GM12878 (cell line): ENCODE measurements around the gene CWC27. TPM values are rescaled to one million over a fixed set of nuclear protein-coding genes. Genes with fewer than 3 reads are reported as not detected.

Source experiments
- ATAC-seq: fragments of 200-7000 bp; cut with Tn5 transposase; 3 replicates; pipeline ENCODE4 v1.9.1; 2020; ENCODE audit warnings: mild to moderate bottlenecking, moderate library complexity
- BruUV-seq: library from RNA; stranded (reverse); fragments of 400-500 nt; replicated peaks from 2 replicates; lab custom pipeline; 2021; lab: Mats Ljungman, UMichigan
- CTCF ChIA-PET: fragments of 300-600 bp; sonication (Branson Sonifier 250); formaldehyde crosslinking; extraction: SDS; loops from one replicate; lab custom pipeline; 2021; ENCODE audit warnings: inconsistent platforms; lab: Yijun Ruan, JAX
- POLR2A ChIA-PET: fragments of 350-600 bp; formaldehyde crosslinking; extraction: SDS; loops from one replicate; lab custom pipeline; 2021; ENCODE audit warnings: inconsistent platforms; lab: Charles Lee
- RAD21 ChIA-PET: fragments of 300-600 bp; sonication (Branson Sonifier 250); formaldehyde crosslinking; loops from one replicate; lab custom pipeline; 2023; ENCODE audit warnings: antibody characterized with exemption; ENCODE audit not compliant: unreplicated experiment; lab: Charles Lee
- SMC1A ChIA-PET: fragments of 300-600 bp; sonication (Branson Sonifier 250); formaldehyde crosslinking; loops from one replicate; lab custom pipeline; 2023; ENCODE audit not compliant: unreplicated experiment, uncharacterized antibody; lab: Charles Lee
- DNase-seq: peaks from one replicate; pipeline ENCODE4 v3.0.0-alpha.2; 2011; ENCODE audit warnings: low read depth, low spot score
- FAIRE-seq: peaks from 3 replicates; lab custom pipeline; 2011; peaks lifted over from hg19 to GRCh38; lab: Jason Lieb, UNC
- H2AFZ ChIP-seq: 2 replicates; pipeline ENCODE4 v1.6.0; 2011; ENCODE audit warnings: low read depth, low read length, control low read depth; ENCODE audit not compliant: control insufficient read depth
- H3K27ac ChIP-seq: 2 replicates; pipeline ENCODE4 v1.5.1; 2011; ENCODE audit warnings: control low read depth; ENCODE audit not compliant: control insufficient read depth, insufficient read depth
- H3K27me3 ChIP-seq, 2 experiments: replicated peaks in 1 of 2; 2 replicates each; pipeline versions ENCODE4 v1.6.0 to v1.6.1; 2011; ENCODE audit warnings: low read length in 1 of 2; ENCODE audit not compliant: control insufficient read depth in 2 of 2, insufficient read depth in 2 of 2
- H3K36me3 ChIP-seq, 2 experiments: 2 replicates each; pipeline ENCODE4 v1.5.1; 2011; ENCODE audit warnings: low read length in 1 of 2; ENCODE audit not compliant: control insufficient read depth in 2 of 2, insufficient read depth in 2 of 2
- H3K4me1 ChIP-seq: 2 replicates; pipeline ENCODE4 v1.6.1; 2011; ENCODE audit warnings: mild to moderate bottlenecking, low read length, moderate library complexity, mixed read lengths; ENCODE audit not compliant: control insufficient read depth, insufficient read depth
- H3K4me2 ChIP-seq: 2 replicates; pipeline ENCODE4 v1.6.0; 2011; ENCODE audit warnings: control low read depth; ENCODE audit not compliant: control insufficient read depth, insufficient read depth
- H3K4me3 ChIP-seq: fragments of 200-600 bp; sonication (generic); 2 replicates; pipeline ENCODE4 v1.5.1; 2016
- H3K79me2 ChIP-seq: 2 replicates; pipeline ENCODE4 v1.6.0; 2011; ENCODE audit warnings: low read length; ENCODE audit not compliant: control insufficient read depth, insufficient read depth
- H3K9ac ChIP-seq: 2 replicates; pipeline ENCODE4 v1.8.0; 2011; ENCODE audit warnings: low read length, control low read depth, mixed read lengths; ENCODE audit not compliant: control insufficient read depth, insufficient read depth
- H3K9me3 ChIP-seq: replicated peaks from 3 replicates; pipeline ENCODE4 v1.5.1; 2011; ENCODE audit warnings: mild to moderate bottlenecking, low read length; ENCODE audit not compliant: control insufficient read depth, insufficient read depth
- H4K20me1 ChIP-seq: 2 replicates; pipeline ENCODE4 v1.6.0; 2011; ENCODE audit not compliant: control insufficient read depth, insufficient read depth
- ATF2 ChIP-seq: IDR thresholded peaks from 2 replicates; pipeline ENCODE4 v1.6.1; 2012; ENCODE audit warnings: low read length, inconsistent platforms
- BMI1 ChIP-seq: fragments of 450-650 bp; IDR thresholded peaks from 2 replicates; pipeline ENCODE4 v1.6.1; 2016; ENCODE audit warnings: mild to moderate bottlenecking, moderate library complexity, borderline replicate concordance
- CEBPB ChIP-seq, 2 experiments: fragments of 150-350 bp in 1 of 2; IDR thresholded peaks; 2 replicates each; pipeline ENCODE4 v1.6.1; 2012 to 2014; ENCODE audit warnings: low read depth in 2 of 2, low read length in 2 of 2, borderline replicate concordance in 1 of 2, inconsistent platforms in 1 of 2
- EP300 ChIP-seq, 2 experiments: fragments of 150-350 bp in 1 of 2; IDR thresholded peaks; 2 replicates each; pipeline ENCODE4 v1.6.1; 2011 to 2012; ENCODE audit warnings: low read depth in 2 of 2, low read length in 2 of 2, borderline replicate concordance in 1 of 2, improper control_type of control experiment in 1 of 2, inconsistent platforms in 1 of 2; ENCODE audit not compliant: control insufficient read depth in 1 of 2
- ESRRA ChIP-seq: IDR thresholded peaks from 2 replicates; pipeline ENCODE4 v1.6.1; 2012; ENCODE audit warnings: mild to moderate bottlenecking, low read length, improper control_type of control experiment
- FOS ChIP-seq: IDR thresholded peaks from 3 replicates; pipeline ENCODE4 v1.6.1; 2011; ENCODE audit warnings: borderline replicate concordance; ENCODE audit not compliant: insufficient read length; ENCODE audit errors: extremely low read depth
- GABPA ChIP-seq: IDR thresholded peaks from 2 replicates; pipeline ENCODE4 v1.6.1; 2014; ENCODE audit warnings: antibody characterized with exemption, low read depth, mild to moderate bottlenecking, inconsistent platforms
- MTA3 ChIP-seq: IDR thresholded peaks from 2 replicates; pipeline ENCODE4 v1.6.1; 2012; ENCODE audit warnings: low read length, inconsistent platforms, borderline replicate concordance
- NFYA ChIP-seq: IDR thresholded peaks from 2 replicates; pipeline ENCODE4 v1.6.1; 2011; ENCODE audit warnings: low read depth, mild to moderate bottlenecking, low read length, improper control_type of control experiment, borderline replicate concordance
- NR2C1 ChIP-seq: fragments of 450-650 bp; IDR thresholded peaks from 2 replicates; pipeline ENCODE4 v1.6.1; 2017; ENCODE audit warnings: antibody characterized with exemption, mild to moderate bottlenecking, moderate library complexity
- RAD51 ChIP-seq: fragments of 450-650 bp; IDR thresholded peaks from 2 replicates; pipeline ENCODE4 v1.6.1; 2016; ENCODE audit warnings: moderate library complexity, mild to moderate bottlenecking, inconsistent platforms
- STAT3 ChIP-seq: IDR thresholded peaks from 2 replicates; pipeline ENCODE4 v1.6.1; 2011; ENCODE audit warnings: low read depth, low read length, improper control_type of control experiment
- TARDBP ChIP-seq: IDR thresholded peaks from 2 replicates; pipeline ENCODE4 v1.6.1; 2016; ENCODE audit warnings: borderline replicate concordance
- WRNIP1 ChIP-seq: IDR thresholded peaks from 2 replicates; pipeline ENCODE4 v1.6.1; 2011; ENCODE audit warnings: low read depth, low read length, improper control_type of control experiment, borderline replicate concordance
- ZZZ3 ChIP-seq: IDR thresholded peaks from 2 replicates; pipeline ENCODE4 v1.6.1; 2011; ENCODE audit warnings: low read depth; ENCODE audit not compliant: control insufficient read depth, insufficient read length
- WGBS: methylation state at CpG from one replicate; pipeline ENCODE4 v1.1.6; 2016; ENCODE audit warnings: low lambda C conversion rate; ENCODE audit not compliant: insufficient replicate concordance, insufficient coverage; ENCODE audit errors: missing lambda C conversion rate; 5-methylcytosine and 5-hydroxymethylcytosine counted together
- in situ Hi-C: fragments of 300-500 bp; cut with MboI; formaldehyde crosslinking; loops from 9 replicates; pipeline ENCODE4 v1.14.3; 2018; ENCODE audit warnings: mixed read lengths
- intact Hi-C: fragments of 100-400 bp; cut with micrococcal nuclease; formaldehyde crosslinking; loops from one replicate; pipeline ENCODE4 v1.14.2; 2022; ENCODE audit not compliant: unreplicated experiment
- polyA plus RNA-seq, 11 experiments: library from polyadenylated mRNA; depleted of rRNA in 4 of 11; unstranded in 6 of 11; stranded (reverse) in 5 of 11; fragments of >200 nt; fragmentation: Nextera tagmentation in 4 of 11; fragmentation: Illumina TruSeq in 1 of 11; extraction: Ambion mirVana in 4 of 11; extraction: Trizol in 1 of 11; gene quantifications; 1 replicate in 1 of 11; 2 replicates in 10 of 11; pipeline versions ENCODE4 v1.2.1 to v1.2.3, GENCODE V29; 2011 to 2016; ENCODE audit warnings: inconsistent platforms in 2 of 11, missing spikeins in 2 of 11, low read depth in 1 of 11
- total RNA-seq, 4 experiments: library from RNA; depleted of rRNA in 3 of 4; stranded (reverse); fragments of >200 nt in 3 of 4; fragmentation: Illumina TruSeq in 1 of 4; extraction: Trizol in 1 of 4; gene quantifications; 2 replicates each; pipeline versions ENCODE4 v1.2.1 to v1.2.3, GENCODE V29; 2013 to 2021

Gene CWC27
- total and polyA plus RNA-seq, 10 of the 15 experiments (the other 5 are each of a cell fraction or from before 2014, with no cell fraction given) = 21.7 to 61.9 (median 47.0) TPM

- TF ChIP-seq EP300 (IDR thresholded peaks at IDR 0.05; ENCODE audit: borderline replicate concordance in 1 of 2, control insufficient read depth in 1 of 2, low read depth in 2 of 2, low read length in 2 of 2) (no peak), NR2C1 (no peak)
- TF ChIP-seq, all 136 proteins: peak for 0
Measured at GRCh38 chr5:65012301-65012892, 243.7 kb downstream of the CWC27 start (continued).

- no peak overlapping the region for H3K4me3 ChIP-seq
- ATAC-seq = no peak
- H3K4me2 ChIP-seq = no peak overlapping the region
- in situ Hi-C loops = no loop called here
- ChIA-PET CTCF (interaction anchor here (1.1 kb wide), 2 partner anchors 34 to 468 kb away, joined by 3 read pairs; no protein-coding TSS in a partner anchor), POLR2A (interaction anchor here (1.1 kb wide), 1 partner anchor 9 kb away, joined by 3 read pairs; no protein-coding TSS in a partner anchor), RAD21 (no interaction called here), SMC1A (interaction anchor here (0.6 to 1.6 kb wide), 6 partner anchors 13 to 231 kb away, joined by 3 to 7 read pairs (median 4); no protein-coding TSS in a partner anchor)
- FAIRE-seq = no peak
- no peaks in the 10 kb centered on the region for H4K20me1 ChIP-seq
- H3K9me3 ChIP-seq = no peaks in the 10 kb centered on the region
- BruUV-seq = no TSS peak
- no peak overlapping the region for H3K9ac ChIP-seq
- H3K27me3 ChIP-seq = no peaks in the 10 kb centered on the region
- H2AFZ ChIP-seq = no peak overlapping the region
- intact Hi-C loops = no loop called here
- H3K27ac ChIP-seq = no peak overlapping the region
- no peak for TF ChIP-seq BMI1
- 100% methylated on average over 1 of the region's 1 CpG for WGBS
- DNase-seq = no peak
- H3K79me2 ChIP-seq = no peaks in the 10 kb centered on the region
- H3K36me3 ChIP-seq = no peaks in the 10 kb centered on the region
- no peaks in the 10 kb centered on the region for H3K4me1 ChIP-seq
Measured at GRCh38 chr5:65013166-65013565, 244.4 kb downstream of the CWC27 start.

- SMC1A ChIA-PET = interaction anchor here (0.8 to 2.6 kb wide), 6 partner anchors 9 to 89 kb away, joined by 3 to 7 read pairs (median 5); no protein-coding TSS in a partner anchor
- RAD21 ChIA-PET = interaction anchor here (0.6 to 1.9 kb wide), 5 partner anchors 56 to 469 kb away, joined by 3 to 6 read pairs (median 3); partner anchors contain the start of gene ADAMTS6
- CTCF ChIA-PET = interaction anchor here (1.6 kb wide), 1 partner anchor 15 kb away, joined by 4 read pairs; no protein-coding TSS in a partner anchor
- no peaks in the 10 kb centered on the region for H3K36me3 ChIP-seq
- H3K4me3 ChIP-seq = no peak overlapping the region
- FAIRE-seq (no peak), ATAC-seq (no peak), DNase-seq (no peak)
- no peaks in the 10 kb centered on the region for H4K20me1 ChIP-seq
- no peak overlapping the region for H3K27ac ChIP-seq
- intact Hi-C loops (no loop called here), in situ Hi-C loops (no loop called here)
- H3K9me3 ChIP-seq = no peaks in the 10 kb centered on the region
- H3K27me3 ChIP-seq = no peaks in the 10 kb centered on the region
- no peaks in the 10 kb centered on the region for H3K4me1 ChIP-seq
- WGBS = 98% methylated on average over 2 of the region's 2 CpGs
- H3K9ac ChIP-seq = no peak overlapping the region
- POLR2A ChIA-PET = no interaction called here
- H3K4me2 ChIP-seq = no peak overlapping the region
- no TSS peak for BruUV-seq
- no peaks in the 10 kb centered on the region for H3K79me2 ChIP-seq
- H2AFZ ChIP-seq = no peak overlapping the region
- TF ChIP-seq ZZZ3 (no peak), CEBPB (IDR thresholded peaks at IDR 0.05; ENCODE audit: borderline replicate concordance in 1 of 2, low read depth in 2 of 2, low read length in 2 of 2) (no peak), GABPA (no peak), ATF2 (no peak), FOS (no peak), STAT3 (no peak), WRNIP1 (no peak), TARDBP (no peak), RAD51 (no peak), NFYA (no peak), MTA3 (no peak), ESRRA (no peak)
Measured at GRCh38 chr5:65014769-65015168, 246.0 kb downstream of the CWC27 start.
